22Rv1 (cell line): Measurements from ENCODE around the gene TP53BP2.
"Not testable (repeated sequence)": the region's sequence is repeated elsewhere in the genome, so short reads cannot be mapped to it uniquely, and the experiment has no call there.

Source experiments
- H3K27ac ChIP-seq: fragments of 450-650 bp; 2 replicates; pipeline ENCODE4 v1.5.1; 2017
- ZFX ChIP-seq: fragments of 450-650 bp; IDR thresholded peaks from 2 replicates; pipeline ENCODE4 v1.6.1; 2017; ENCODE audit warnings: antibody characterized with exemption, borderline replicate concordance
- TF ChIP-seq, protein P1 (sequence below): fragments of 450-650 bp; IDR thresholded peaks from 2 replicates; pipeline ENCODE4 v1.5.1; 2017; ENCODE audit warnings: mild to moderate bottlenecking

TP53BP2 gene

GRCh38 chr1:223848536-223848935, 2.8 kb upstream of the TP53BP2 start:
- TF ChIP-seq, protein P1, sequence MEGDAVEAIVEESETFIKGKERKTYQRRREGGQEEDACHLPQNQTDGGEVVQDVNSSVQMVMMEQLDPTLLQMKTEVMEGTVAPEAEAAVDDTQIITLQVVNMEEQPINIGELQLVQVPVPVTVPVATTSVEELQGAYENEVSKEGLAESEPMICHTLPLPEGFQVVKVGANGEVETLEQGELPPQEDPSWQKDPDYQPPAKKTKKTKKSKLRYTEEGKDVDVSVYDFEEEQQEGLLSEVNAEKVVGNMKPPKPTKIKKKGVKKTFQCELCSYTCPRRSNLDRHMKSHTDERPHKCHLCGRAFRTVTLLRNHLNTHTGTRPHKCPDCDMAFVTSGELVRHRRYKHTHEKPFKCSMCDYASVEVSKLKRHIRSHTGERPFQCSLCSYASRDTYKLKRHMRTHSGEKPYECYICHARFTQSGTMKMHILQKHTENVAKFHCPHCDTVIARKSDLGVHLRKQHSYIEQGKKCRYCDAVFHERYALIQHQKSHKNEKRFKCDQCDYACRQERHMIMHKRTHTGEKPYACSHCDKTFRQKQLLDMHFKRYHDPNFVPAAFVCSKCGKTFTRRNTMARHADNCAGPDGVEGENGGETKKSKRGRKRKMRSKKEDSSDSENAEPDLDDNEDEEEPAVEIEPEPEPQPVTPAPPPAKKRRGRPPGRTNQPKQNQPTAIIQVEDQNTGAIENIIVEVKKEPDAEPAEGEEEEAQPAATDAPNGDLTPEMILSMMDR: no peak
- TF ChIP-seq ZFX: no peak
- H3K27ac ChIP-seq: no peak overlapping the region

- TF ChIP-seq, protein P1: no peak
- TF ChIP-seq ZFX: no peak
These were observed 2.1 kb upstream of the TP53BP2 start for GRCh38 chr1:223847781-223848345.

GRCh38 chr1:223845037-223845809, 524 bp downstream of the TP53BP2 start:
- TF ChIP-seq ZFX: no peak
- TF ChIP-seq, protein P1: no peak
- peak overlapping the region; percentile 84 for H3K27ac ChIP-seq

More at GRCh38 chr1:223847781-223848345, 2.1 kb upstream of the TP53BP2 start:
- H3K27ac ChIP-seq: no peak overlapping the region

GRCh38 chr1:223844787-223845036, 1.0 kb downstream of the TP53BP2 start:
- H3K27ac ChIP-seq: no peak overlapping the region; the same call in 1 of the 2 replicates
- no peak for TF ChIP-seq ZFX
- TF ChIP-seq, protein P1: no peak

GRCh38 chr1:223843934-223844786, 1.6 kb downstream of the TP53BP2 start:
- TF ChIP-seq, protein P1: no peak
- no peak for TF ChIP-seq ZFX
- no peak overlapping the region for H3K27ac ChIP-seq

DNA sequence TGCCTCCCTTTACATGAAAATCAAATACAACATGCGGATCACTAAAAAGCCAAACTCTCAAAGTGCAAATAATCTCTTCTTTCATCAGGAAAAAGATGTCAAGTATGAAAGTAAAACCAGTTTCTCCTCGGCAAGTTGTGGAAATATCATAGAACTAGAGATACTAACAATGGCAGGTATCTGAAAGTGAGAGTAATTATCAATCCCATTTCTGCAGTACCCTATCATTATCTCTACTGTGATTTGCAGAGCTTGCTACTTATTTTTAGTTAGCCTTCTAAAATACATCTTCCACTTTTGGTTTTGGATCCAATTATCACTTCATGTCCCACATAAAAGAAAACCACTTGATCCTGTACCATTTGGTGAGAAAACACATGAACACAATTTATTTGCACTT, 3.0 kb downstream of the TP53BP2 start:
- TF ChIP-seq, protein P1: no peak
- no peak for TF ChIP-seq ZFX
- H3K27ac ChIP-seq: no peak overlapping the region

DNA sequence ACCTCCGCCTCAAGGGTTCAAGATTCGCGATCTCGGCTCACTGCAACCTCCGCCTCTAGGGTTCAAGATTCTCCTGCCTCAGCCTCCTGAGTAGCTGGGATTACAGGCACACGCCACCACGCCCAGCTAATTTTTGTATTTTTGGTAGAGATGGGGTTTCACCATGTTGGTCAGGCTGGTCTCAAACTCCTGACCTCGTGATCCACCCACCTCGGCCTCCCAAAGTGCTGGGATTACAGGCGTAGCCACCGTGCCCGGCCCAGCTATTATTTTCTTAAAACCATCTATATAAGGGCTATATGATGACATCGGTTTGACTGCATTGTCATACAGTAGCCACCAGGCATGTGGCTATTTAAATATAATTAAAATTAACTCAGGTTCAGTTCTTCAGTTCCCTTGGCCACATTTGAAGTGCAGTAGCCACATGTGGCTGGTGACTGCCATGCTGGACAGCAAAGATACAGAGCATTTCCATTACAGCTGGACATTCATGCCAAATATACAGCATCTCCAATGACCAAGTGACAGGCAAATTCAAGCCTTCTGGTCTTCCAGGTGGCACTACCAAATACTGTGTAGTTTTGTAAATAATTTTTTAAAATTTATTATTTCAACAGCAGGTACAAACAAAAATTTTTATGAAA, 3.6 kb downstream of the TP53BP2 start:
- not testable (repeated sequence) for H3K27ac ChIP-seq
